ENCODE measurements around the gene SEBOX.

- TF ChIP-seq POLR2AphosphoS5 (IDR thresholded peaks at IDR 0.05) = no peak
- TF ChIP-seq, protein P1, sequence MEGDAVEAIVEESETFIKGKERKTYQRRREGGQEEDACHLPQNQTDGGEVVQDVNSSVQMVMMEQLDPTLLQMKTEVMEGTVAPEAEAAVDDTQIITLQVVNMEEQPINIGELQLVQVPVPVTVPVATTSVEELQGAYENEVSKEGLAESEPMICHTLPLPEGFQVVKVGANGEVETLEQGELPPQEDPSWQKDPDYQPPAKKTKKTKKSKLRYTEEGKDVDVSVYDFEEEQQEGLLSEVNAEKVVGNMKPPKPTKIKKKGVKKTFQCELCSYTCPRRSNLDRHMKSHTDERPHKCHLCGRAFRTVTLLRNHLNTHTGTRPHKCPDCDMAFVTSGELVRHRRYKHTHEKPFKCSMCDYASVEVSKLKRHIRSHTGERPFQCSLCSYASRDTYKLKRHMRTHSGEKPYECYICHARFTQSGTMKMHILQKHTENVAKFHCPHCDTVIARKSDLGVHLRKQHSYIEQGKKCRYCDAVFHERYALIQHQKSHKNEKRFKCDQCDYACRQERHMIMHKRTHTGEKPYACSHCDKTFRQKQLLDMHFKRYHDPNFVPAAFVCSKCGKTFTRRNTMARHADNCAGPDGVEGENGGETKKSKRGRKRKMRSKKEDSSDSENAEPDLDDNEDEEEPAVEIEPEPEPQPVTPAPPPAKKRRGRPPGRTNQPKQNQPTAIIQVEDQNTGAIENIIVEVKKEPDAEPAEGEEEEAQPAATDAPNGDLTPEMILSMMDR (IDR thresholded peaks at IDR 0.05) = no peak
- no peak for TF ChIP-seq POLR2A (IDR thresholded peaks at IDR 0.05)
Observed at GRCh38 chr17:28395426-28395825, 30.4 kb upstream of the SEBOX start.

Measured in prostate gland (tissue), 2 donors.